Lung (tissue), 12 donors: ENCODE measurements around the gene CAMKK2. TPM values are rescaled to one million over a fixed set of nuclear protein-coding genes. Genes with fewer than 3 reads are reported as not detected.
A peak's percentile ranks its signal among the peaks of the same experiment; 100 is the strongest.
"Not testable (repeated sequence)": the region's sequence is repeated elsewhere in the genome, so short reads cannot be mapped to it uniquely, and the experiment has no call there.

Source experiments
- ATAC-seq: fragments of 200-7000 bp; cut with Tn5 transposase; one replicate; pipeline ENCODE4 v1.9.1; 2020; ENCODE audit warnings: moderate number of reproducible peaks; ENCODE audit not compliant: insufficient read depth, low FRiP score
- DNase-seq, 3 donors: peaks; one replicate each; pipeline ENCODE4 v3.0.0-alpha.2; 2013 to 2017
- H3K27ac ChIP-seq, 2 donors: one replicate each; pipeline ENCODE4 v1.5.1; 2013; ENCODE audit warnings: mild to moderate bottlenecking in 2 of 2, moderate library complexity in 2 of 2, control low read depth in 1 of 2, inconsistent platforms in 1 of 2, low read depth in 1 of 2, low read length in 1 of 2
- H3K27me3 ChIP-seq, 3 donors: one replicate each; pipeline ENCODE4 v1.5.1; 2013; ENCODE audit warnings: low read length in 2 of 3; ENCODE audit not compliant: control insufficient read depth in 3 of 3, insufficient read depth in 3 of 3
- H3K36me3 ChIP-seq, 4 donors: one replicate each; pipeline ENCODE4 v1.5.1; 2013; ENCODE audit warnings: low read length in 4 of 4, mild to moderate bottlenecking in 1 of 4, moderate library complexity in 1 of 4; ENCODE audit not compliant: control insufficient read depth in 4 of 4, insufficient read depth in 4 of 4
- H3K4me1 ChIP-seq, 5 donors: one replicate each; pipeline ENCODE4 v1.5.1; 2013; ENCODE audit warnings: low read length in 5 of 5, mild to moderate bottlenecking in 2 of 5, moderate library complexity in 1 of 5; ENCODE audit not compliant: control insufficient read depth in 5 of 5, insufficient read depth in 5 of 5
- H3K4me3 ChIP-seq: one replicate; pipeline ENCODE4 v1.5.1; 2013; ENCODE audit warnings: mild to moderate bottlenecking, control low read depth, moderate library complexity
- H3K9ac ChIP-seq, 2 donors: one replicate each; pipeline ENCODE4 v1.5.1; 2013; ENCODE audit warnings: low read length in 2 of 2, control low read depth in 1 of 2; ENCODE audit not compliant: insufficient read depth in 1 of 2
- H3K9me3 ChIP-seq, 4 donors: one replicate each; pipeline ENCODE4 v1.5.1; 2013; ENCODE audit warnings: low read length in 3 of 4, mild to moderate bottlenecking in 1 of 4, moderate library complexity in 1 of 4; ENCODE audit not compliant: control insufficient read depth in 4 of 4, insufficient read depth in 3 of 4
- CTCF ChIP-seq: IDR thresholded peaks from 2 replicates; pipeline ENCODE4 v1.5.1; 2012; ENCODE audit warnings: mild to moderate bottlenecking; ENCODE audit errors: control extremely low read depth, extremely low read depth
- WGBS, 2 donors: extraction: QIAGEN DNeasy Blood & Tissue Kit; methylation state at CpG; one replicate each; pipeline ENCODE4 v1.1.7; 2013; 5-methylcytosine and 5-hydroxymethylcytosine counted together
- polyA plus RNA-seq, 2 donors: library from polyadenylated mRNA; stranded (reverse); fragments of 200-250 nt; gene quantifications; one replicate each; pipeline ENCODE4 v1.2.1, GENCODE V29; 2013
- total RNA-seq, 2 donors: library from RNA; depleted of rRNA in 1 of 2; stranded (reverse); fragments of >200 nt in 1 of 2; gene quantifications; one replicate each; pipeline ENCODE4 v1.2.1, GENCODE V29; 2014 to 2021
- donor health status: control.
- donor health status: control.
- donor health status: Bipolar disorder and iron deficiency.
- donor health status: healthy.
- donor health status: DM: yes; HTN: yes; CAD: no.

The CAMKK2 gene
- total and polyA plus RNA-seq, 4 donors, result 12.0 to 46.3 (median 36.0) TPM

- peaks cover 0 to 18% (median 2%) of the 10 kb centered on the region in 5 donors for H3K4me1 ChIP-seq
- no peaks in the 10 kb centered on the region for H3K36me3 ChIP-seq
- no peak overlapping the region for H3K27ac ChIP-seq
- no peak for TF ChIP-seq CTCF
- 84 to 89% methylated on average over 4 of the region's 4 CpGs for WGBS, 2 donors
- no peak overlapping the region for H3K9ac ChIP-seq
- H3K4me3 ChIP-seq, result no peak overlapping the region
- no peaks in the 10 kb centered on the region for H3K27me3 ChIP-seq
- DNase-seq, result no peak
- no peaks in the 10 kb centered on the region for H3K9me3 ChIP-seq
- no peak for ATAC-seq
These were observed 3.2 kb upstream of the CAMKK2 start for GRCh38 chr12:121299662-121300061.

- 91 to 97% methylated on average over 13 of the region's 13 CpGs for WGBS, 2 donors
- not testable (repeated sequence) for H3K27me3 ChIP-seq, H3K4me3 ChIP-seq, H3K27ac ChIP-seq, H3K36me3 ChIP-seq, ATAC-seq, H3K9ac ChIP-seq, DNase-seq, H3K9me3 ChIP-seq
- peaks cover 0 to 18% (median 6%) of the 10 kb centered on the region in 5 donors for H3K4me1 ChIP-seq
These were observed 1.9 kb upstream of the CAMKK2 start for GRCh38 chr12:121298411-121298810.

- ATAC-seq (no peak), DNase-seq (peak; percentile 30 to 64 (median 58))
- H3K4me1 ChIP-seq, result peaks cover 0 to 18% (median 6%) of the 10 kb centered on the region in 5 donors
- no peak for TF ChIP-seq CTCF
- H3K4me3 ChIP-seq, result peak overlapping the region; percentile 85
- H3K27ac ChIP-seq, result peak overlapping the region in 1 of 2 donors; percentile 89
- peak overlapping the region; percentile 49 to 72 for H3K9ac ChIP-seq
- WGBS, 2 donors, result 4 to 6% methylated on average over 21 of the region's 21 CpGs
- no peaks in the 10 kb centered on the region for H3K36me3 ChIP-seq
- H3K27me3 ChIP-seq, result no peaks in the 10 kb centered on the region
- no peaks in the 10 kb centered on the region for H3K9me3 ChIP-seq
These were observed 1.0 kb upstream of the CAMKK2 start for GRCh38 chr12:121297435-121297991.

GRCh38 chr12:121295746-121296617, 527 bp downstream of the CAMKK2 start:
- no peaks in the 10 kb centered on the region for H3K9me3 ChIP-seq
- peak overlapping the region; percentile 75 to 77 for H3K27ac ChIP-seq
- peaks cover 0 to 5% (median under 1%) of the 10 kb centered on the region in 4 donors for H3K36me3 ChIP-seq
- H3K27me3 ChIP-seq, result no peaks in the 10 kb centered on the region
- H3K4me1 ChIP-seq, result peaks cover 0 to 18% (median 6%) of the 10 kb centered on the region in 5 donors
- WGBS, 2 donors, result 1% methylated on average over 35 to 55 of the region's 55 CpGs
- peak overlapping the region in 1 of 2 donors; percentile 58 for H3K9ac ChIP-seq
- DNase-seq (peak in 2 of 3 donors; percentile 14 to 27), ATAC-seq (peak; percentile 10)
- no peak for TF ChIP-seq CTCF
- H3K4me3 ChIP-seq, result peak overlapping the region; percentile 78
